OCI-LY1 (cell line): ENCODE data around the gene SLC31A1.

ENCODE experiments used
- H2AFZ ChIP-seq: fragments of 200-600 bp; sonication (generic), shearing (Covaris generic); 2 replicates; pipeline ENCODE4 v1.6.0; 2014; ENCODE audit warnings: antibody characterized with exemption, mild to moderate bottlenecking, low read length
- H3F3A ChIP-seq: fragments of 200-600 bp; sonication (generic), shearing (Covaris generic); 2 replicates; pipeline ENCODE4 v1.6.0; 2014; ENCODE audit warnings: mild to moderate bottlenecking, antibody characterized with exemption, low read length, moderate library complexity; ENCODE audit not compliant: insufficient read depth
- H3K27ac ChIP-seq: fragments of 200-600 bp; sonication (generic); 2 replicates; pipeline ENCODE4 v1.5.1; 2014; ENCODE audit warnings: low read length, mixed run types, mild to moderate bottlenecking, low read depth; ENCODE audit not compliant: poor library complexity, severe bottlenecking
- H3K27me3 ChIP-seq: fragments of 200-600 bp; sonication (generic); 2 replicates; pipeline ENCODE4 v1.6.0; 2014; ENCODE audit warnings: antibody characterized with exemption, mild to moderate bottlenecking, low read length, moderate library complexity; ENCODE audit not compliant: insufficient read depth
- H3K36me3 ChIP-seq: fragments of 200-600 bp; sonication (generic); 2 replicates; pipeline ENCODE4 v1.6.1; 2014; ENCODE audit warnings: mild to moderate bottlenecking, antibody characterized with exemption, low read length, moderate library complexity, mixed read lengths; ENCODE audit not compliant: insufficient read depth
- H3K4me1 ChIP-seq: fragments of 200-600 bp; sonication (generic); 2 replicates; pipeline ENCODE4 v1.5.1; 2014; ENCODE audit warnings: mild to moderate bottlenecking, low read length, moderate library complexity; ENCODE audit not compliant: insufficient read depth, severe bottlenecking
- H3K4me2 ChIP-seq: fragments of 200-600 bp; sonication (generic), shearing (Covaris generic); 2 replicates; pipeline ENCODE4 v1.6.1; 2014; ENCODE audit warnings: low read length
- H3K4me3 ChIP-seq: fragments of 200-600 bp; sonication (generic); 2 replicates; pipeline ENCODE4 v1.5.1; 2014; ENCODE audit warnings: low read length, low read depth, mild to moderate bottlenecking, mixed read lengths; ENCODE audit not compliant: poor library complexity, severe bottlenecking
- H3K79me2 ChIP-seq: fragments of 200-600 bp; shearing (Covaris generic); 2 replicates; pipeline ENCODE4 v1.6.1; 2016; ENCODE audit warnings: mixed run types, low read length, mixed read lengths; ENCODE audit not compliant: insufficient read depth
- H3K9ac ChIP-seq: fragments of 200-600 bp; sonication (generic), shearing (Covaris generic); 2 replicates; pipeline ENCODE4 v1.6.1; 2014; ENCODE audit warnings: mild to moderate bottlenecking, low read length, mixed read lengths
- H3K9me2 ChIP-seq: fragments of 200-600 bp; sonication (generic), shearing (Covaris generic); 2 replicates; pipeline ENCODE4 v1.6.1; 2014; ENCODE audit warnings: low read depth, mild to moderate bottlenecking, low read length, mixed read lengths
- H3K9me3 ChIP-seq: fragments of 200-600 bp; shearing (Covaris generic); 2 replicates; pipeline ENCODE4 v1.6.1; 2014; ENCODE audit warnings: low read length, mixed read lengths
- H4K20me1 ChIP-seq: fragments of 200-600 bp; sonication (generic), shearing (Covaris generic); 2 replicates; pipeline ENCODE4 v1.6.0; 2016; ENCODE audit warnings: mild to moderate bottlenecking, low read length; ENCODE audit not compliant: insufficient read depth
- EZH2 ChIP-seq: fragments of 200-600 bp; sonication (generic), shearing (Covaris generic); IDR thresholded peaks from 2 replicates; pipeline ENCODE4 v1.8.0; 2017; ENCODE audit warnings: borderline replicate concordance, mixed run types, mild to moderate bottlenecking, antibody characterized with exemption, low read length, moderate library complexity, mixed read lengths
- TF ChIP-seq, protein P1 (sequence below): fragments of 200-600 bp; sonication (generic), shearing (Covaris generic); IDR thresholded peaks from 2 replicates; pipeline ENCODE4 v1.5.1; 2017; ENCODE audit warnings: mild to moderate bottlenecking, antibody characterized with exemption, low read length, moderate library complexity, mixed read lengths

SLC31A1 gene

DNA sequence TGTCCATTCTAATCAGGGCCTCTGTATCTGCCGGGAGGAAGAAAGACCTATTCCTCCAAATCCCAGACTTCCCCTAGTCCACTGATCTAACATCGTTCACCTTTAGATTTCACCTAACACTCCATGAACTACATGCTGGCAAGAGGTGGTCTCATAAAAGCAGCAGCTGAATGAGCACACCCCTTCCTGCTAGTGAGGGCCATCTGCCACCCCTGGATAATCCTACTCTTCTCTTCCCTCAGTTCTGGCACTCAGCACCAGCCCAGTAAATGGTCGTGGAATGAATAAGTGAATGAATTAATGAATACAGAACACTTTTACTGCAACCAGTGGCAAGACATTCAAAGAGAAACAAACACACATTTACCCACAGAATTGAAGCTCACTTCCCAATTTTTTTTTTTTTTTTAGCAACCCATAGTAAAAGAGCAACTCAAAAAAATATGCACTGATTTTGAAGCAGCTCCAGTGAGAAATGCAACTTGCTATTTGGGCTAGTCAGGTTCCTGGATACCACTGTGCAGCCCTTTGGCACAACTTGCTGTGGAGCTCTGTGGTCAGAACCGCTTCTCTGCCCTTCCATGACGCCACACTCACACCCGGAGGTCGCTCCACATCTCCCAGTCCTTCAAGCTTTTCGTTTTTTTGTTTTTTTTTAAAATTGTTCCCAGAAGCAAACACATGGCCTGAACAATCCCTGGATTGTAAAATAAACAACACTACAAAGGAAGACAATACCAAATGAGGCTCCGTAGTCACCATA, 75.6 kb downstream of the SLC31A1 start:
- no peak overlapping the region for H2AFZ ChIP-seq
- peaks cover 22% of the 10 kb centered on the region for H3K36me3 ChIP-seq
- H3K79me2 ChIP-seq, result no peaks in the 10 kb centered on the region
- H3K9ac ChIP-seq, result no peak overlapping the region
- peaks cover 4% of the 10 kb centered on the region for H3K27me3 ChIP-seq
- no peaks in the 10 kb centered on the region for H3K4me1 ChIP-seq
- H3K9me3 ChIP-seq, result no peaks in the 10 kb centered on the region
- no peaks in the 10 kb centered on the region for H3K9me2 ChIP-seq
- H4K20me1 ChIP-seq, result no peaks in the 10 kb centered on the region
- H3K27ac ChIP-seq, result no peak overlapping the region
- no peak overlapping the region for H3K4me3 ChIP-seq
- no peak for TF ChIP-seq EZH2
- TF ChIP-seq, protein P1, sequence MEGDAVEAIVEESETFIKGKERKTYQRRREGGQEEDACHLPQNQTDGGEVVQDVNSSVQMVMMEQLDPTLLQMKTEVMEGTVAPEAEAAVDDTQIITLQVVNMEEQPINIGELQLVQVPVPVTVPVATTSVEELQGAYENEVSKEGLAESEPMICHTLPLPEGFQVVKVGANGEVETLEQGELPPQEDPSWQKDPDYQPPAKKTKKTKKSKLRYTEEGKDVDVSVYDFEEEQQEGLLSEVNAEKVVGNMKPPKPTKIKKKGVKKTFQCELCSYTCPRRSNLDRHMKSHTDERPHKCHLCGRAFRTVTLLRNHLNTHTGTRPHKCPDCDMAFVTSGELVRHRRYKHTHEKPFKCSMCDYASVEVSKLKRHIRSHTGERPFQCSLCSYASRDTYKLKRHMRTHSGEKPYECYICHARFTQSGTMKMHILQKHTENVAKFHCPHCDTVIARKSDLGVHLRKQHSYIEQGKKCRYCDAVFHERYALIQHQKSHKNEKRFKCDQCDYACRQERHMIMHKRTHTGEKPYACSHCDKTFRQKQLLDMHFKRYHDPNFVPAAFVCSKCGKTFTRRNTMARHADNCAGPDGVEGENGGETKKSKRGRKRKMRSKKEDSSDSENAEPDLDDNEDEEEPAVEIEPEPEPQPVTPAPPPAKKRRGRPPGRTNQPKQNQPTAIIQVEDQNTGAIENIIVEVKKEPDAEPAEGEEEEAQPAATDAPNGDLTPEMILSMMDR, result no peak
- H3F3A ChIP-seq, result no peaks in the 10 kb centered on the region
- H3K4me2 ChIP-seq, result no peak overlapping the region

DNA sequence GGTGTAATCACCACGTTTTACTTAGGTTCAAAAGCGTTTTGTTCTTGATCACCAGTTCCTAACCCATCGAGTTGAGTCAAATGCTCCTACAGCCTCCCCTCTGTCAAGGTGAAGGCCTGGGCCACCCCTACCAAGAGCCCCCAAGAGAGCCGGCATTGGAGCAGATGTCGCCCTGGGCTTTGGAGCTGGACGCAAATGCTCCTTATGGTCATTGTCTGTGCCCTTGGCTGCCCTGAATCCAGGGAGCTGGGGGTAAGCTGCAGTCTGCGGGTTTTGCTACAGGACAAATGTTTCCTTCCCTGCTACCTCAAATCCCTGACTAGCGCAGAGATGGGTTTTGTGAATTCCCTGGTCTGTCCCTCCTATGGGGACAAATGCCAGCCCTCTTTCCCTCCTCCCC, 77.0 kb downstream of the SLC31A1 start:
- peaks cover 6% of the 10 kb centered on the region for H3K4me1 ChIP-seq
- no peaks in the 10 kb centered on the region for H3K9me3 ChIP-seq
- H2AFZ ChIP-seq, result no peak overlapping the region
- H3K4me2 ChIP-seq, result no peak overlapping the region
- no peaks in the 10 kb centered on the region for H3K9me2 ChIP-seq
- peaks cover 4% of the 10 kb centered on the region for H3K27me3 ChIP-seq
- H3F3A ChIP-seq, result no peaks in the 10 kb centered on the region
- no peak overlapping the region for H3K9ac ChIP-seq
- peaks cover 9% of the 10 kb centered on the region for H3K36me3 ChIP-seq
- H3K4me3 ChIP-seq, result no peak overlapping the region
- no peaks in the 10 kb centered on the region for H4K20me1 ChIP-seq
- H3K79me2 ChIP-seq, result no peaks in the 10 kb centered on the region
- TF ChIP-seq EZH2, result no peak
- TF ChIP-seq, protein P1, result no peak
- no peak overlapping the region for H3K27ac ChIP-seq

DNA sequence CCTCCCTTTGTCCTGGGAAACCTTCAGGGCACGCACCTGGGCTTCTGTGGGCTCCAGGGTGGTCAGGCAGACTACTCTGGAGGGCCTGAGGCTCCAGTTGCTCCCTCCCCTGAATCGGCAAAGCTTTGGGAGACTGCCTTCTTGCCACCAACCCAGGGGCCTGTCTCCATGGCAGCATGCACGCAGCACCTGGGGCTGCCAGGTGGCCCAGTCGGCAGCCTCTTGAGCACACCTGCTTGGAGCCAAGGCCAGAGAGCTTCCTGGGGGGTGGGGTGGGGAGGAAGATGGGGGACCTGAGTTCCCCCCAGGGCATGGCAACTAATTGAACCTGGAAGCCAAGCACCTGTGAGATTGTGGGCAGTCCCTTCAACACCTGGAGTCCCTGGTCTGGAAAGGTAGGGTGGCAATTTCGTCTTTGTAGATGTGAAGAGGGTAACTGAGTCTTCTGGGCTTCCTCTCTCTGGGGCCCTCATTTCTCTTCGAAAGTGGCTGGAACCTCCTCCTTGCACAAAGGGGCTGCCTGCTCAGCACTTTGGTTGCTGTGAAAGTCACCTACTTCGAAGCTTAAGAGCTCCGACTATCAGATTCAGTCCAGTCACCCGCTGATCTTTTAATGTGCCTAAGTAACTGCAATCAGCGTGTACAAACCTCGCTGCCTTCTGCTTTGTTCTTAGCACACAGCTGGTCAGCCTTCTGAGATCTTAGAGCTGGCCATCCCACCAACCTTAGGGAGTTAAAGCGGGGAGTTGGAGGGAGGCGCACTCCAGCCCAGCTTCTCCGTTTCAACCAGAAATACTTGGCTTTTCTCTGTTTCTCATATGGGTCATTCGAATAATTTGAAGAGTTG, 77.8 kb downstream of the SLC31A1 start:
- H3K27ac ChIP-seq, result no peak overlapping the region
- TF ChIP-seq EZH2, result no peak
- TF ChIP-seq, protein P1, result no peak

More for the DNA sequence above, 77.8 kb downstream of the SLC31A1 start:
- Histone ChIP-seq H4K20me1 (no peaks in the 10 kb centered on the region), H3K9me3 (no peaks in the 10 kb centered on the region), H3K36me3 (peaks cover under 1% of the 10 kb centered on the region), H3K79me2 (no peaks in the 10 kb centered on the region), H2AFZ (no peak overlapping the region), H3K9ac (no peak overlapping the region), H3K9me2 (no peaks in the 10 kb centered on the region), H3K4me2 (no peak overlapping the region), H3K27me3 (peaks cover 4% of the 10 kb centered on the region), H3K4me3 (no peak overlapping the region), H3K4me1 (peaks cover 7% of the 10 kb centered on the region), H3F3A (no peaks in the 10 kb centered on the region)
